Adipose tissue (tissue), 3 donors: ENCODE measurements around the gene CNGB1. TPM values are rescaled to one million over a fixed set of nuclear protein-coding genes. Genes with fewer than 3 reads are reported as not detected.
"Not testable (repeated sequence)": the region's sequence is repeated elsewhere in the genome, so short reads cannot be mapped to it uniquely, and the experiment has no call there.

Experiments
- H3K27ac ChIP-seq: one replicate; pipeline ENCODE4 v1.5.1; 2013; ENCODE audit warnings: low read depth, low read length
- WGBS, 3 donors: extraction: QIAGEN DNeasy Blood & Tissue Kit; methylation state at CpG; one replicate each; pipeline ENCODE4 v1.1.7; 2013; 5-methylcytosine and 5-hydroxymethylcytosine counted together
- polyA plus RNA-seq, 3 donors: library from polyadenylated mRNA; stranded (reverse); fragments of 200-250 nt; gene quantifications; one replicate each; pipeline ENCODE4 v1.2.3, GENCODE V29; 2013
- donor health status: healthy with polysubstance abuse.
- donor health status: Bipolar disorder and iron deficiency.
- donor health status: healthy.

CNGB1 gene
- polyA plus RNA-seq = under 1 TPM in 2 of 3 donors, not detected in 1; under 0.01 to 0.28 TPM

DNA sequence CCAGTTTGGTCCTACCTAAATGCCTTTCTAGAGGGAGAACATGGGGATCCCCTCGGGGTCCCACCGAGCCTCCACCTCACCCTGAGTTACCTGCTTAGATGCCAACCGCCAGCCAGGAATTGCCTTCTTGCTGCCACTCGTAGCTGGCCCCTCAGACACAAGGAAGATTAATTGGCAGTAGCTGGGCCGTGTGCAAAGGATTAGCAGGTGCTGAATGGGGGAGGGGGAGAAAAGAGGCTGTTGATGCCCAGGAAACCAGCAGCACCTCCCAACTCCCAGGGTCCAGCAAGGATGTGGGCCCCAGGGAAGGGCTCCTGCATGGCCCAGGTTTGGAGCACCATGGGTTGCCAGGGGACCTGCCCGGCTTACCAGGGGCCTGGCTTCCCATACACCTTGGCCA, at the start of gene CNGB1:
Gene CNGB1 (minus strand): TSS at position 159 of the 400 bp plus-strand sequence. CDS start 3,842 bp downstream, outside the sequence.
- H3K27ac ChIP-seq = no peak within 1 kb of the TSS
- WGBS, 3 donors = 79 to 88% (median 81%) methylated on average over 6 of the region's 6 CpGs

DNA sequence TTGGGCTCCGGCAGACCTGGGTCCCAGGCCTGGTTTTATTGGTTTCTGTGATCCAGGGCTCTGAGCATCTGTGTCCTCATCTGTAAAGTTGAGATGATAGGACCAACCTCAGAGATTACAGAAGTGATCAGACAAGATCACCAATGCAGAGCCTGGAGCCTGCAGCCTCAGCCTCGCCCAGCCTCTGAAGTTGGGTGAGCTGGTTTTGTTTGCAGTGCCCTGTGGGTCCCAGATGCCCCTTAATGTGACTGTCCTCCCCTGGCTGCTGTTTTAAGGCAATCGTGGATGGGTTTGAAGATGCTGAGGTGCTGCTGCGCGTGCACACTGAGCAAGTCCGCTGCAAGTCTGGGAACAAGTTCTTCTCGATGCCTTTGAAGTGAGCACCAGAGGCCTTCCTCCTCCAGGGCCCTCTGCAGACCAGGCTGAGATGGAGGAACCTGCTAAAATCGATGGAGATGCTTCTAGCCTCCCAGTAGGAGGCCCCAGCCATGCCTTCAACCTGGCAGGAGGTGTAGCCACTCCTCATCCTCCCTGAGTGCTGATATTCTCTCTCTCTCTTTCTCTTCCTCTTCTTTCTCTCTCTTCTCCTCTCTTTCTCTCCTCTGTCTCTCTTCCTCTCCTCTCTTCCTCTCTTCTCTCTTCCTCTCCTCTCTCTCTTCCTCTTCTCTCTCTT, 49.1 kb upstream of the CNGB1 start:
- 81 to 86% (median 83%) methylated on average over 8 of the region's 8 CpGs for WGBS, 3 donors
- no peak overlapping the region for H3K27ac ChIP-seq

DNA sequence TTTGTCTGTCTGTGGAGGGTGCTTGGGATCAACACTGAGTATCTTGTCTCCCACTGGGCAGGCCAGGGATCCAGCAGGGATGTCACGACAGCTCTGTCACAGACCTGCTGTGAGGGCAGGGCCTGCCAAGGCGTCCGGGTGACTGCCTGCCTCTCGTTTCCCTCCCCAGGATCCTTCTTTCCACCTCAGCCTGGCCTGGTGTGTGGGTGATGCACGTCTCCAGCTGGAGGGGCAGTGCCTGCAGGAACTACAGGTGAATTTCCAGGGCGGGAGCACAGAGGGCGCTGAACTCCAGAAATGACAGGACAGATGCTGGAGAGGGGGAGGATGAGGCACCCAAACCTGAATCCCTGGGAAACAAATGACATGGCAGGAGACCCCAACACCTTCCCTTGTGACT, 47.9 kb upstream of the CNGB1 start:
- WGBS, 3 donors = 83 to 89% (median 89%) methylated on average over 7 of the region's 7 CpGs
- no peak overlapping the region for H3K27ac ChIP-seq

DNA sequence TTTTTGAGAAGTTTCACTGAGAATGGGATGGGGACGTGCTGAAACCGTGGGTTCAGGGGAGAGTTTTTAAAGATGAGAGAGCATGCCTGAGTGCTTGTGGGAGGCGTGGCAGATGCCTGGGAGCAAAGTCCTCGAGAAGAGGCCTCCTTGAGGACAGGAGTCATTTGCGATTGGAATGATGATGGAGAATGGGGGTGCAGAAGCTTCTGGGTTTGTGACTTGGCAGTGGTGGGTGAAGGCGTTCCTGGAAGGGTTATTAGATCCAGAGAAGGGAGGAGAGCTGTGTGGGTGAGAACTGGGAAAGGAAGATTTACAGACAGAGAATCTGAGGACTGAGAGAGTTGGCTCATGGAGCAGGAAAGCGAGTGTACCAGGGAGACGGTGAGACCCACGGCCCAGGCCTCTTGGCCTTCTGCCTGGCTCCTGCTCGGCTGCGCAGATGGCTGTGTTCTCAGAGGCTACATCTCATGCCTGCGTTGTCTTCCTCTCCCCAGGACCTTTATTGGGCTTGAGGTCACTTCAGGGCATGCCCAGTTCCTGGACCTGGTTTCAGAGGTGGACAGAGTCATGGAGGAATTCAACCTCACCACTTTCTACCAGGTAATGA, 46.0 kb upstream of the CNGB1 start:
- H3K27ac ChIP-seq = no peak overlapping the region
- 43 to 73% (median 66%) methylated on average over 12 of the region's 12 CpGs for WGBS, 3 donors

DNA sequence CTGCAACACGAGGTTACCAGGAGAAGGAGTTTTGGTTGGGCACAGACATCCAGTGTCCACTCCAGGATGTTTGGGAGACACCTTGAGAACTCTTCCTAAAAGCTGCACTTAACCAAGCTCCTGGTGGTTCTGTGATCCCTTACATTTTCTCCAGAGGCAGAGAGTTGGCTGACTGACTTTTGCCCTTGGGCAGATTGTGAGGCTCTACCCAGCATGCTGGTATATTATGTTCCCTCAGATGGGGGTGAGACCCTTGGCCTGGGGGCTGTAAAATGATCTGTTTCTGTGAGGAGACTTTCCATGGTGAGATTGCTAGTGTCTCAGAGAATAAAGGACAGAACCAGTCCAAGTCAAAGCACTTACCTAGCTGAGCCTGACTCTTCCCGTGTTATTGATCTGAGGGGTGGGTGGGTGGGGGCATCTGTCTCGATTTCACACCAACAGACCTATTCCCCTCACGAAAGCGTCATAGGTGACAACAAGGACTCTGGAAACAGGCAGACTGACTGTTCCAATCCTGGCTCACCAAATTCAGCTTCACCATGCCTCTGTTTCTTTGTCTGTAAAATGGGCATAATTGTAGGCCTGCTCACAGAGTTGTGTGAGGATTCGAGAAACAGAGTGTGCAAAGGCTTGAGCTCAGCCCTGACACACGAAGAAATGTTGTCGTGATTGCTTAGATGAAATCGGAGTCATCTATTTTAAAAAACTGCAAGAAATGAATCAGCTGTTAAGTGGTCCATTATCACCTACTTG, 42.5 kb upstream of the CNGB1 start:
- H3K27ac ChIP-seq = no peak overlapping the region
- WGBS, 3 donors = 89 to 94% (median 91%) methylated on average over 9 of the region's 9 CpGs

- 74 to 83% (median 76%) methylated on average over 9 of the region's 9 CpGs for WGBS, 3 donors
These were observed 41.6 kb upstream of the CNGB1 start for GRCh38 chr16:58012481-58012880.

DNA sequence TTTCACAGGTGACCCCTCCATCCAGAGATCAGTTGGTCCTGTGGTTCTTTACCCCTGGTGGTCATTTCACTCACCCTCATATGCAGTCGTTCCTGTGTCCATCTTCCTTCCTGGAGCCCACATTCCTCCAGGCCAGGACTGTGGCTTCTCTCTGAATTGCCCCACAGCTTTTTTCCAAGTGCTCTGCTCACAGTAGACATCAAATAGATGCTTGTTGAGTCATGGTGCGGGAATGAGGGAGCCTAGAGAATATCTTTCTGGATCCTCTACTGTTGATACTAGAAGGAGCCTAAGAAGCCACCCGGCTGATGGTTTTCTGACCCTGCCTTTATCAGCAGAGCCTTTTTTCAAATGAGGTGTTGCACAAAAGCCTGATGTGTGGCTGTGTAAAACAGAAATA, 40.7 kb upstream of the CNGB1 start:
- WGBS, 3 donors = 82 to 83% (median 82%) methylated on average over 3 of the region's 3 CpGs
- no peak overlapping the region for H3K27ac ChIP-seq

More at GRCh38 chr16:58012481-58012880, 41.6 kb upstream of the CNGB1 start:
- no peak overlapping the region for H3K27ac ChIP-seq

GRCh38 chr16:58010886-58011285, 40.0 kb upstream of the CNGB1 start:
- no peak overlapping the region for H3K27ac ChIP-seq
- WGBS, 3 donors = 72 to 84% (median 79%) methylated on average over 3 of the region's 3 CpGs

- no peak overlapping the region for H3K27ac ChIP-seq
- WGBS, 3 donors = 83 to 95% (median 92%) methylated on average over 11 of the region's 11 CpGs
These were observed 39.0 kb upstream of the CNGB1 start for GRCh38 chr16:58009856-58010416.

DNA sequence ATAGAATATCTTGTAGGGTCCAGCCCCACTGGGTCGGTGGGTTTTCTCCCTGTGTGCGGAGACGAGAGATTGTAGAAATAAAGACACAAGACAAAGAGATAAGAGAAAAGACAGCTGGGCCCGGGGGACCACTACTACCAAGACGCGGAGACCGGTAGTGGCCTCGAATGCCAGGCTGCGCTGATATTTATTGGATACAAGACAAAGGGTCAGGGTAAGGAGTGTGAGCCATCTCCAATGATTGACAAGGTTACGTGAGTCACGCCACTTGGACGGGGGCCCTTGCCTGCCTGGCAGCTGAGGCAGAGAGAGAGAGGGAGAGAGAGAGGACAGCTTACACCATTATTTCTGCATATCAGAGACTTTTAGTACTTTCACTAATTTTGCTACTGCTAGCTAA, 33.8 kb upstream of the CNGB1 start:
- not testable (repeated sequence) for H3K27ac ChIP-seq
- WGBS, 3 donors = 51 to 89% (median 88%) methylated on average over 12 of the region's 12 CpGs

- 93 to 99% (median 98%) methylated on average over 5 of the region's 5 CpGs for WGBS, 3 donors
- no peak overlapping the region for H3K27ac ChIP-seq
These were observed 32.0 kb upstream of the CNGB1 start for GRCh38 chr16:58002936-58003335.

DNA sequence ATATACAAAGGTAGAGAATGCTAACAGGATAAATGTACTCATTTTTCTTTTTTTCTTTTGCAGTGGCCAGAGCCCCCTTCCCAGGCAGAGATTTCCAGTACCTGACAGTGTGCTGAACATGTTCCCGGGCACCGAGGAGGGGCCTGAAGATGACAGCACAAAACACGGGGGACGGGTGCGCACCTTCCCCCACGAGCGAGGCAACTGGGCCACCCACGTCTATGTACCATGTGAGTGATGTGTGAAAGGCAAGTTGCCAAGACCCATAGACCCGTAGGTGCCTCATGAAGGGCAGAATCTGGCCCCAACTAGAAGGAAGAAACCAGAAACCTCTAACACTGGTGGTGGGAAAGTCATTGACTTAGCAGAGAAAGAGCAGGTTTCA, 31.5 kb upstream of the CNGB1 start:
- WGBS, 3 donors = 80 to 88% (median 88%) methylated on average over 9 of the region's 9 CpGs
- H3K27ac ChIP-seq = no peak overlapping the region

DNA sequence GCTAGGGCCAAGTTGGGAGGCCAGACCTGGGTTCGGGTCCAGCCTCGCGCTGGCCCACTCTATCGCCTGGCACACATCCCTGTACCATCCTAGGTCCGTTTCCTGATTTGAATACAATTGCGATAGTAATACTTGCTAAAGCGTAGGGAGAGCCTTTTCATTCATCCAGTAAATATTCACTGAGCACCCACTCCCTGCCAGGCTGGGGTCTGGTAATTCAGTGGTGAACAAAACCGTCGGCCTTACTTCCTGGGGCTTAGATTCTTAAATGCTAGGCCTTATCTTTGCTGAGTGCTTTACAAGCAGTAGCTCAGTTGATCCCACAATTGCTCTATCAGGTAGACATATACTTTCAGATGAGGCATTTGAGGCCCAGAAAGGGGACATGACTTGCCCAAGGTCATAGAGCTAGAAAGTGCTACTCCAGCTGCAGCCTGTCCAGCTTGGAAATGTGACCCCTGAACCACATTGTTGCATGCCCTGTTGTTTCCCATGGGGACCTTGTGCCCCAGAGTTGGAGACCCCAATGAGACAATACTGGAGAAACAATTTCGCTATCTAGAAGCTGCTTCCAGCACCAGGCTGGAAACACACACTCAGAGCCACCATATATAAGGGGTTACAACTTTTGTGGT, 31.0 kb upstream of the CNGB1 start:
- H3K27ac ChIP-seq = no peak overlapping the region
- WGBS, 3 donors = 32 to 38% (median 38%) methylated on average over 7 to 10 of the region's 10 CpGs

GRCh38 chr16:58000706-58001676, 30.1 kb upstream of the CNGB1 start, which contains the start of gene USB1:
Gene USB1 (plus strand): TSS chr16:58001407. CDS start chr16:58001484, 77 bp downstream.
- WGBS, 3 donors = 0 to 1% (median 1%) methylated on average over 64 to 80 of the region's 81 CpGs
- H3K27ac ChIP-seq = peak within 1 kb of the TSS; percentile 26

DNA sequence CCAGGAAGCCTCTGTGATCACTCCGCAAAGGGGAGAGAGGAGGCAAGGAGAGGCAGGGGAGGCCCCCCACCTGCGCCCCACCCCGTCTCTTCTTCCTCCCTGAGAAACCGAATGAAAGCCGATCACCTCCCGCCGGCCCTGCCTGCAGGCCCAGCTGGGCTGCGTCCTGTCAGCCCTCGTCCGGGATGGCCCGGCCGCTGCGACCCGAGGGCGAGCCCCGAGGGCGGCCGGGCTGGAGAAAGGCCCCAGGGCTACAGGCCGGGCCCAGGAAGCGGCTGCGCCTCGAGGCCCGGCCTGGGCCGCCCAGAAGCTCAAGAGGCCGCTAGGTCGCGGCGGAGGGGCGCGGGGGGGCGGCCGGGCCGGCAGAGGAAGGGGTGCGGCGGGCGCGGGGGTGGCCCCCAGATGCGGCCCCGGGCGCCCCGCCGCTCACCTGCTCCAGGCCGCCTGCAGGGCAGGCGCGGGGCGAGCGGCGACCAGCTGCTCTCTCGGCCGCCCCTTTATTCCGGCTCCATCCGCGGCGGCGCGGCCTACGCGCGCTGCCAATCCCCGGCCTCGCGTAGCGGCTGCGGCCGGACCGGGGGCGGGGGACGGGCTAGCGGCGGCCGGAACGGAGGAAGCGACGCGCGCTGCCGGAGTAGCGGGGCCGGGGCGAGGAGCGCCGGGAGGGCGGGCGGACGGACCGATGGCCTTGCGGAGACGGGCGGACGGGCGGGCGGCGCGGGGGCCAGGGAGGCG, 29.2 kb upstream of the CNGB1 start, which contains the start of gene ZNF319:
Gene ZNF319 (minus strand): TSS at position 702 of the 735 bp plus-strand sequence. CDS start 2,407 bp downstream, outside the sequence.
- 1 to 2% (median 1%) methylated on average over 48 to 94 of the region's 95 CpGs for WGBS, 3 donors
- peak within 1 kb of the TSS; percentile 42 for H3K27ac ChIP-seq

DNA sequence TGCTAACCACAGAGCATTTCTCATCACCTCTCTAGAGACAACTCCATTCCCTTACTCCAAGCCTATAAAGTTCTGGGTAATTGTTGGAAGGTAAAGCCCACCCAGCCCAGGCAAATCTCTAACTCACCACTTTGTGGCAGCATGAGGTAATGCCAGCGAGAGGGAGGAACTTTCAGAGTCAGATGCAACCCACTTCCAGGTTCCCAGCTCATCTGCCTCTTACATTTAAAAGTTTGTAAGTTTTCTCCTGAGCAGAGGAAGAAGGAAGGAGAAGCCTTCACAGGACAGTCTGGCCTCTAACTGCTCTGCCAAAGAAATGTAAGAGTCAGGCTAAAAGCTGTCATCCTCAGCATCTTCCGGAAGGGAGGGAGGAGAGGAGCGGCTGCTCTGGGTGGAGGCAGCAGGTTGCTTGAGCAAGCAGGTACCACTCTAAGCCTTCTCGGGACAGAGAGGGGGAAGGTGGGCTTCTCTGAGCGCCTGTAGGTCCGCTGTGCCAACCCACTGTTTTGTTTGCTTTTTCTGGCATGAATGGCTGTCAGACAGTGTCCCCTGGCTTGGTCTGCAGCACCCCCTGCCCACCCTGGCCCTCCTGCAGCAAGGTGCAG, 28.5 kb upstream of the CNGB1 start:
- WGBS, 3 donors = 9 to 10% (median 10%) methylated on average over 6 of the region's 6 CpGs
- peak overlapping the region; percentile 42 for H3K27ac ChIP-seq
